Type B pancreatic cell (in vitro differentiated cells): Measurements from ENCODE around the gene WAPL. TPM values are rescaled to one million over a fixed set of nuclear protein-coding genes. Genes with fewer than 3 reads are reported as not detected.

Experiments
- DNase-seq: peaks from one replicate; pipeline ENCODE4 v3.0.0; 2021; ENCODE audit warnings: mixed read lengths; ENCODE audit not compliant: unreplicated experiment; ENCODE audit errors: extremely low spot score
- H3K27ac Mint-ChIP-seq: 2 replicates; pipeline ENCODE4 v1.8.0; 2021; ENCODE audit warnings: mild to moderate bottlenecking, mixed read lengths
- H3K27me3 Mint-ChIP-seq: 2 replicates; pipeline ENCODE4 v1.8.0; 2021; ENCODE audit warnings: mixed read lengths
- H3K36me3 Mint-ChIP-seq: 2 replicates; pipeline ENCODE4 v1.8.0; 2021; ENCODE audit warnings: mixed read lengths
- H3K4me1 Mint-ChIP-seq: one replicate; pipeline ENCODE4 v1.8.0; 2021; ENCODE audit warnings: mixed read lengths; ENCODE audit not compliant: unreplicated experiment
- H3K4me3 Mint-ChIP-seq: 2 replicates; pipeline ENCODE4 v1.8.0; 2021; ENCODE audit warnings: mild to moderate bottlenecking, mixed read lengths
- H3K9me3 Mint-ChIP-seq: 2 replicates; pipeline ENCODE4 v1.8.0; 2021; ENCODE audit warnings: mixed read lengths
- total RNA-seq: library from RNA; stranded (reverse); gene quantifications from 2 replicates; pipeline ENCODE4 v1.2.1, GENCODE V29; 2021; ENCODE audit warnings: low replicate concordance
- TF ChIP-seq, protein P1 (sequence below): fragments of 200-600 bp; sonication (generic); conservative IDR thresholded peaks from 2 replicates; pipeline ENCODE4 v1.5.0; 2021; ENCODE audit warnings: antibody characterized with exemption, mild to moderate bottlenecking

Gene WAPL
- total RNA-seq, 1 donor from 2014 or later: 42.4 TPM

DNA sequence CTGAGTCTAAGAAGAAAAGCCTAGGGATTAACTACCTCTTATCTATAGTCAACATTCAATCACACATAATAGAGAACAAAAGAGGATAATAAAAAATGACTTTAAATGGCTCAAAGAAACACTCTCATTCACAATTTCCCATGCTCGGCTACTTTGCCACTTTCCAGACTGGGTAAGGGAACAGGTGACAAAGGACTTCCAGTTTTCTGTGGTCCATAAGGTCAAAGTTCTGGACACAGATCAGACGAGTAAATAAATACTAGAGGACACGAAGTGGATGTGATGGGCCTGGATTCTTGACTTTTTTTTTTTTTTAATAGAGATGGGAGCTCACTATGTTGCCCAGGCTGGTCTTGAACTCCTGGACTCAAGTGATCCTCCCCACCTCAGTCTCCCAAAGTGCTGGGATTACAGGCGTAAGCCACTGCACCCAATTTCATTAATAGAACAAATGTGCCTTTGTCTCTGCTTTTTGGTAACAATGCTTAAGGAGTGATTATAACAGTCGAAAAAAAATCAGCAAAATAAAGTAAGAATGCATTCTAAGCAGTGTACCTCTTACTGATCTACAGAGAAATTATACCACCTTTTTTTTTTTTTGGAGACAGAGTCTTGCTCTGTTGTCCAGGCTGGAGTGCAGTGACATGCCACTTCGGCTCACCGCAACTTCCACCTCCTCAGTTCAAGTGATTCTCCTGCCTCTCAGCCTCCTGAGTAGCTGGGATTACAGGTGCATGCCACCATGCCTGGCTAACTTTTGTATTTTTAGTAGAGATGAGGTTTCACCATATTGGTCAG, 70.6 kb downstream of the WAPL start:
- DNase-seq: no peak
- H3K36me3 Mint-ChIP-seq: peaks cover 37% of the 10 kb centered on the region
- no peak overlapping the region for H3K27ac Mint-ChIP-seq
- TF ChIP-seq, protein P1, sequence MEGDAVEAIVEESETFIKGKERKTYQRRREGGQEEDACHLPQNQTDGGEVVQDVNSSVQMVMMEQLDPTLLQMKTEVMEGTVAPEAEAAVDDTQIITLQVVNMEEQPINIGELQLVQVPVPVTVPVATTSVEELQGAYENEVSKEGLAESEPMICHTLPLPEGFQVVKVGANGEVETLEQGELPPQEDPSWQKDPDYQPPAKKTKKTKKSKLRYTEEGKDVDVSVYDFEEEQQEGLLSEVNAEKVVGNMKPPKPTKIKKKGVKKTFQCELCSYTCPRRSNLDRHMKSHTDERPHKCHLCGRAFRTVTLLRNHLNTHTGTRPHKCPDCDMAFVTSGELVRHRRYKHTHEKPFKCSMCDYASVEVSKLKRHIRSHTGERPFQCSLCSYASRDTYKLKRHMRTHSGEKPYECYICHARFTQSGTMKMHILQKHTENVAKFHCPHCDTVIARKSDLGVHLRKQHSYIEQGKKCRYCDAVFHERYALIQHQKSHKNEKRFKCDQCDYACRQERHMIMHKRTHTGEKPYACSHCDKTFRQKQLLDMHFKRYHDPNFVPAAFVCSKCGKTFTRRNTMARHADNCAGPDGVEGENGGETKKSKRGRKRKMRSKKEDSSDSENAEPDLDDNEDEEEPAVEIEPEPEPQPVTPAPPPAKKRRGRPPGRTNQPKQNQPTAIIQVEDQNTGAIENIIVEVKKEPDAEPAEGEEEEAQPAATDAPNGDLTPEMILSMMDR: no peak
- H3K27me3 Mint-ChIP-seq: no peaks in the 10 kb centered on the region
- no peaks in the 10 kb centered on the region for H3K4me1 Mint-ChIP-seq
- no peaks in the 10 kb centered on the region for H3K9me3 Mint-ChIP-seq
- H3K4me3 Mint-ChIP-seq: no peak overlapping the region

DNA sequence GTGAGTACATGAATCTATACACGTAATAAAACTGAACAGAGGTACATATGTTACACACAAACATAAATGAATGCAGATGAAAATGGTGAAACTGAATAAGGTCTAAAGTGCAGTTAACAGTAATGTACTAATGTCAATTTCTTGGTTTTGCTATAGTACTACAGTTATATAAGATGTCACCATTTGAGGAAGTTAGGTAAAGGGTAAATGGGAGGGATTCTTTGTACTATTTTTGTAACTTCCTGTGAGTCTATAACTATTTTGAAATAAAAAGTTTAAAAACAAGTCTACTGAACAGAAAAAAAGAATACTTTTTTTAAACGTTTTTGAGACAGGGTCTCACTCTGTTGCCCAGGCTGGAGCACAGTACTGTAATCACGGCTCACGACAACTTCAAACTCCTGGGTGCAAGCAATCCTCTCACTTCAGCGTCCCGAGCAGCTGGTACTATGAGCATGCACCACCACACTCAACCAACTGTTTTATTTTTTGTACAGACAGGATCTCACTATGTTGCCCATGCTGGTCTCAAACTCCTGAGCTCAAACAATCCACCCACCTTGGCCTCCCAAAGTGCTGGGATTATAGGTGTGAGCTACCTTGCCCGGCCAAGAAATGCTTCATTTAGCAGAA, 71.5 kb downstream of the WAPL start:
- H3K36me3 Mint-ChIP-seq: peaks cover 39% of the 10 kb centered on the region
- H3K27me3 Mint-ChIP-seq: no peaks in the 10 kb centered on the region
- TF ChIP-seq, protein P1: no peak
- DNase-seq: no peak
- H3K9me3 Mint-ChIP-seq: no peaks in the 10 kb centered on the region
- no peak overlapping the region for H3K27ac Mint-ChIP-seq
- H3K4me3 Mint-ChIP-seq: no peak overlapping the region
- no peaks in the 10 kb centered on the region for H3K4me1 Mint-ChIP-seq

DNA sequence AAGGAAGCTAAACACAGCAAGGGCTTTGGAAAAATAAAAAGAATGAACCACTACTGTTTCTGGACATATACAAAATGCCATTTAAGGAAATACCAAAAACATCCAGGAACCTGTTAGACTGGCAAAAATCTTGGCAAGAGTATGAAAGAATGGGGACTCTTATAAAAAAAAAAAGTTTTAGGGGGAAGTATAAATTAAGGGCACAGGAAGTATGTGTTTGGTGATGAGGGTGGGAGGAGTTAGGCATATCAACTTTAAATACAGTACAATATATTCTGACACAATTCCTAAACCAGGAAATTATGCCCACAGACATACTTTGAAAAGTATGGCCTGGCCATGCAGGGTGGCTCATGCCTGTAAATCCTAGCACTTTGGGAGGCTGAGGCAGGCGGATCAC, 74.2 kb downstream of the WAPL start:
- Mint-ChIP-seq H3K36me3 (peaks cover 53% of the 10 kb centered on the region), H3K4me3 (no peak overlapping the region), H3K27me3 (no peaks in the 10 kb centered on the region), H3K27ac (no peak overlapping the region), H3K9me3 (no peaks in the 10 kb centered on the region), H3K4me1 (no peaks in the 10 kb centered on the region)
- no peak for DNase-seq
- TF ChIP-seq, protein P1: no peak

DNA sequence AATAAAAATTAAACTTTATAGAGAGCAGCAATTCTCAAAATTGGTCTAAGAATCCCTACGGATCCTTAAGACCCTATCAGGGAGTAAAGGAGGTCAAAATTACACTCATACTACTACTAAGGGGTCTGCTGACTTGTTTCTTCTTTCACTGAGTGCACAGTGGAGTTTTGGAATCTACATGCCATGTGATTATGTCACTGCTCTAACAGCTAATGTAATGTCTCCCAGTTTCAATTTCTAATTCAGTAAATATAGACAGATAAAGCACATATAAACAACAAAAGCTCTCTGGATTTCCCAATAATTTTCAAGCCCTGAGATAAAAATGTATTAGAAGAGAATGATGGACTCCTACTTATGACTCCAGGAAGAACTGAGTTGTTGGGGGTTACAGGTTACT, 74.6 kb downstream of the WAPL start:
- H3K27ac Mint-ChIP-seq: no peak overlapping the region
- TF ChIP-seq, protein P1: no peak
- no peak for DNase-seq
- H3K4me3 Mint-ChIP-seq: no peak overlapping the region
- H3K36me3 Mint-ChIP-seq: peaks cover 53% of the 10 kb centered on the region
- no peaks in the 10 kb centered on the region for H3K9me3 Mint-ChIP-seq
- H3K4me1 Mint-ChIP-seq: no peaks in the 10 kb centered on the region
- no peaks in the 10 kb centered on the region for H3K27me3 Mint-ChIP-seq

DNA sequence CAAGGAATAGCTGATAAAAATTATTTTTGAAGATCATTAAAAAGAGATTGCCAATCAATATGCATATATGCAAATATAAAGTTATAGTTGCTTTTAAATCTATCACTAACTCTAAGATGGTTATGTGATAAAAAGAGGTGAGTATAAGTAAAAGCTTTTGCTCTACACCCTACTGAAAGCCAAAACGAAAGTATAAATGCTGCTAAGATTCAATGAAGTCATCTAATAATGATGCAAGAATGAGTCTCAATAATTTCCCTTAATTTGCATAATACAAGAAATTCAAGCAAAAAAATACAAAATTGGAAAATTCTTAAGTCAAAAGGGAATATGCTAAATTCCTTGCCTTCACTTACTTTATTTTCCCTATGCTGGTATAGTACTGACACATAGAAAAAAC, 75.2 kb downstream of the WAPL start:
- H3K4me3 Mint-ChIP-seq: no peak overlapping the region
- TF ChIP-seq, protein P1: no peak
- no peaks in the 10 kb centered on the region for H3K4me1 Mint-ChIP-seq
- no peak for DNase-seq
- no peaks in the 10 kb centered on the region for H3K27me3 Mint-ChIP-seq
- H3K27ac Mint-ChIP-seq: no peak overlapping the region
- H3K9me3 Mint-ChIP-seq: no peaks in the 10 kb centered on the region
- peaks cover 54% of the 10 kb centered on the region for H3K36me3 Mint-ChIP-seq
